Fibroblast of lung (primary cell): ENCODE measurements around the gene PPP1R15B. TPM values are rescaled to one million over a fixed set of nuclear protein-coding genes. Genes with fewer than 3 reads are reported as not detected.

Source experiments
- DNase-seq, 2 donors: peaks; one replicate each; pipeline versions ENCODE4 v3.0.0 to v3.0.0-alpha.2; 2010; ENCODE audit warnings: low read depth in 2 of 2
- H2AFZ ChIP-seq: 2 replicates; pipeline ENCODE4 v1.5.1; 2012; ENCODE audit warnings: low read length, control low read depth, inconsistent platforms
- H3K27ac ChIP-seq: 2 replicates; pipeline ENCODE4 v1.5.1; 2011; ENCODE audit warnings: low read length, control low read depth; ENCODE audit not compliant: insufficient read depth
- H3K27me3 ChIP-seq: 2 replicates; pipeline ENCODE4 v1.5.1; 2011; ENCODE audit warnings: mild to moderate bottlenecking, low read length; ENCODE audit not compliant: control insufficient read depth, insufficient read depth
- H3K36me3 ChIP-seq: 2 replicates; pipeline ENCODE4 v1.5.1; 2011; ENCODE audit warnings: low read length; ENCODE audit not compliant: control insufficient read depth, insufficient read depth
- H3K4me1 ChIP-seq: 2 replicates; pipeline ENCODE4 v1.5.1; 2011; ENCODE audit warnings: low read length; ENCODE audit not compliant: control insufficient read depth, insufficient read depth; ENCODE audit errors: extremely low read depth
- H3K4me2 ChIP-seq: 2 replicates; pipeline ENCODE4 v1.5.1; 2011; ENCODE audit warnings: low read length, control low read depth; ENCODE audit not compliant: insufficient read depth; ENCODE audit errors: extremely low read depth
- H3K4me3 ChIP-seq, 4 experiments: fragments of 200-600 bp in 1 of 4; sonication (generic) in 1 of 4; replicated peaks in 1 of 4; 2 replicates each; pipeline ENCODE4 v1.5.1; 2011 to 2016; ENCODE audit warnings: low read length in 4 of 4, low read depth in 3 of 4, mild to moderate bottlenecking in 3 of 4, control low read depth in 2 of 4, inconsistent platforms in 1 of 4, mixed read lengths in 1 of 4; ENCODE audit not compliant: insufficient read depth in 1 of 4; ENCODE audit errors: control extremely low read depth in 1 of 4
- H3K79me2 ChIP-seq: 2 replicates; pipeline ENCODE4 v1.5.1; 2012; ENCODE audit warnings: mild to moderate bottlenecking, low read length, inconsistent platforms; ENCODE audit not compliant: control insufficient read depth, insufficient read depth
- H3K9ac ChIP-seq: 2 replicates; pipeline ENCODE4 v1.5.1; 2011; ENCODE audit warnings: mild to moderate bottlenecking, low read length, control low read depth; ENCODE audit not compliant: insufficient read depth
- H3K9me3 ChIP-seq: 2 replicates; pipeline ENCODE4 v1.5.1; 2012; ENCODE audit warnings: low read depth, low read length; ENCODE audit not compliant: control insufficient read depth, insufficient read depth
- H4K20me1 ChIP-seq: 2 replicates; pipeline ENCODE4 v1.5.1; 2011; ENCODE audit warnings: low read length; ENCODE audit not compliant: control insufficient read depth, insufficient read depth; ENCODE audit errors: extremely low read depth
- EZH2 ChIP-seq: IDR thresholded peaks from 2 replicates; pipeline ENCODE4 v1.5.1; 2012; ENCODE audit warnings: low read length, control low read depth, mild to moderate bottlenecking; ENCODE audit errors: missing control alignments
- polyA plus RNA-seq, 2 donors: library from polyadenylated mRNA; depleted of rRNA in 1 of 2; stranded (reverse) in 1 of 2; unstranded in 1 of 2; fragments of >200 nt; gene quantifications; 2 replicates each; pipeline ENCODE4 v1.2.1, GENCODE V29; 2011 to 2012; ENCODE audit warnings: missing spikeins in 1 of 2
- total RNA-seq: library from RNA; depleted of rRNA; stranded (reverse); fragments of >200 nt; gene quantifications from 2 replicates; pipeline ENCODE4 v1.2.1, GENCODE V29; 2014
- TF ChIP-seq, protein P1 (sequence below), 2 donors: IDR thresholded peaks in 1 of 2; conservative IDR thresholded peaks in 1 of 2; 1 replicate in 1 of 2; 2 replicates in 1 of 2; pipeline ENCODE4 v1.5.1; 2011 to 2012; ENCODE audit warnings: low read length in 2 of 2, control low read depth in 1 of 2, inconsistent platforms in 1 of 2, low read depth in 1 of 2, mild to moderate bottlenecking in 1 of 2

The PPP1R15B gene
- total and polyA plus RNA-seq, 2 donors (not counting 1 experiment from before 2014, with no cell fraction given): 22.4 to 27.7 TPM

- Histone ChIP-seq H3K9me3 (no peaks in the 10 kb centered on the region), H3K79me2 (no peaks in the 10 kb centered on the region), H3K4me3 (peak overlapping the region; percentile 3 to 50 (median 27)), H3K36me3 (no peaks in the 10 kb centered on the region), H3K9ac (no peak overlapping the region), H3K27ac (no peak overlapping the region), H3K27me3 (peaks cover 60% of the 10 kb centered on the region), H3K4me2 (peak overlapping the region; percentile 73), H2AFZ (peak overlapping the region; percentile 50), H3K4me1 (no peaks in the 10 kb centered on the region), H4K20me1 (no peaks in the 10 kb centered on the region)
- peak in 1 of 2 donors; percentile 21 for DNase-seq
- TF ChIP-seq, protein P1, sequence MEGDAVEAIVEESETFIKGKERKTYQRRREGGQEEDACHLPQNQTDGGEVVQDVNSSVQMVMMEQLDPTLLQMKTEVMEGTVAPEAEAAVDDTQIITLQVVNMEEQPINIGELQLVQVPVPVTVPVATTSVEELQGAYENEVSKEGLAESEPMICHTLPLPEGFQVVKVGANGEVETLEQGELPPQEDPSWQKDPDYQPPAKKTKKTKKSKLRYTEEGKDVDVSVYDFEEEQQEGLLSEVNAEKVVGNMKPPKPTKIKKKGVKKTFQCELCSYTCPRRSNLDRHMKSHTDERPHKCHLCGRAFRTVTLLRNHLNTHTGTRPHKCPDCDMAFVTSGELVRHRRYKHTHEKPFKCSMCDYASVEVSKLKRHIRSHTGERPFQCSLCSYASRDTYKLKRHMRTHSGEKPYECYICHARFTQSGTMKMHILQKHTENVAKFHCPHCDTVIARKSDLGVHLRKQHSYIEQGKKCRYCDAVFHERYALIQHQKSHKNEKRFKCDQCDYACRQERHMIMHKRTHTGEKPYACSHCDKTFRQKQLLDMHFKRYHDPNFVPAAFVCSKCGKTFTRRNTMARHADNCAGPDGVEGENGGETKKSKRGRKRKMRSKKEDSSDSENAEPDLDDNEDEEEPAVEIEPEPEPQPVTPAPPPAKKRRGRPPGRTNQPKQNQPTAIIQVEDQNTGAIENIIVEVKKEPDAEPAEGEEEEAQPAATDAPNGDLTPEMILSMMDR (conservative IDR thresholded peaks at IDR 0.05 in 1 of 2, IDR thresholded peaks at IDR 0.05 in 1 of 2; ENCODE audit: low read depth in 1 of 2, low read length in 2 of 2): no peak
- peak; percentile 87 for TF ChIP-seq EZH2
These were observed 33.6 kb downstream of the PPP1R15B start for GRCh38 chr1:204377800-204378668.

- peak overlapping the region; percentile 73 for H3K4me2 ChIP-seq
- no peak overlapping the region for H2AFZ ChIP-seq
- H3K4me3 ChIP-seq: peak overlapping the region in 1 of 4 experiments; percentile 50
- H3K27ac ChIP-seq: no peak overlapping the region
- peaks cover 57% of the 10 kb centered on the region for H3K27me3 ChIP-seq
- H3K36me3 ChIP-seq: no peaks in the 10 kb centered on the region
- H3K4me1 ChIP-seq: no peaks in the 10 kb centered on the region
- TF ChIP-seq, protein P1 (conservative IDR thresholded peaks at IDR 0.05 in 1 of 2, IDR thresholded peaks at IDR 0.05 in 1 of 2; ENCODE audit: low read depth in 1 of 2, low read length in 2 of 2): no peak
- no peak for TF ChIP-seq EZH2
- H3K79me2 ChIP-seq: no peaks in the 10 kb centered on the region
- H4K20me1 ChIP-seq: no peaks in the 10 kb centered on the region
- no peaks in the 10 kb centered on the region for H3K9me3 ChIP-seq
- no peak for DNase-seq
- H3K9ac ChIP-seq: no peak overlapping the region
These were observed 34.5 kb downstream of the PPP1R15B start for GRCh38 chr1:204376919-204377799.

DNA sequence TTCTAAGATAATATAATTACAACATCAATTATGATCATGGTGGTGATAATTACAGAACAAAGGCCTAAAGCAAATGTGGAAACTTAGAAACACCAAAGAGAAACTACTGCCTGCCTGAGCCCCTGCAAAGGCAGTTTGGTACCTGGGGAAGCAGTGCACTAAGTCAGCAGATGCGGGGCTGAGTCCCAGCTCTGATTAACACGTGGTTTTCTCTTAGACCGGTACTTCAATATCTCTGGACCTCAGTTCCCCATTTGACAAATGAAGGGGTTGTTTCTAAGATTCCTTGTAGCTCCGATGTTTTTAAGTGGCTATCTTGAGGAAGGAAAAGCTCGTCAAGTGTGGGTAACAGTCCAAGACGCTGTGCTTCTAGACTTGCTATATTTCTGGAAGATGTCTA lies 35.2 kb downstream of the PPP1R15B start:
- DNase-seq: no peak
- Histone ChIP-seq H3K9me3 (no peaks in the 10 kb centered on the region), H3K4me1 (no peaks in the 10 kb centered on the region), H3K4me3 (no peak overlapping the region), H3K4me2 (no peak overlapping the region), H3K36me3 (no peaks in the 10 kb centered on the region), H3K27ac (no peak overlapping the region), H4K20me1 (no peaks in the 10 kb centered on the region), H2AFZ (no peak overlapping the region), H3K9ac (no peak overlapping the region), H3K79me2 (no peaks in the 10 kb centered on the region), H3K27me3 (peaks cover 61% of the 10 kb centered on the region)
- TF ChIP-seq, protein P1 (conservative IDR thresholded peaks at IDR 0.05 in 1 of 2, IDR thresholded peaks at IDR 0.05 in 1 of 2; ENCODE audit: low read depth in 1 of 2, low read length in 2 of 2): no peak
- TF ChIP-seq EZH2: no peak
